GM10248 (cell line): ENCODE data around the gene ARL13B.

Experiments
- CTCF ChIA-PET: fragments of 300-600 bp; sonication (Branson Sonifier 250); formaldehyde crosslinking; extraction: SDS; loops from one replicate; lab custom pipeline; 2021; ENCODE audit warnings: antibody characterized with exemption; lab: Yijun Ruan, JAX
- POLR2A ChIA-PET: fragments of 350-650 bp; sonication (Branson Sonifier 250); formaldehyde crosslinking; extraction: SDS; loops from one replicate; lab custom pipeline; 2020; ENCODE audit warnings: antibody characterized with exemption; lab: Yijun Ruan, JAX
- DNase-seq: peaks from one replicate; pipeline ENCODE4 v3.0.0; 2012; ENCODE audit errors: extremely low spot score
- TF ChIP-seq, protein P1 (sequence below): IDR thresholded peaks from 2 replicates; pipeline ENCODE4 v1.5.1; 2012; ENCODE audit warnings: mild to moderate bottlenecking, low read depth; ENCODE audit errors: extremely low read depth, missing control alignments, control extremely low read depth

Gene ARL13B

GRCh38 chr3:94009608-94010007, 29.7 kb downstream of the ARL13B start:
- ChIA-PET POLR2A (no interaction called here), CTCF (no interaction called here)
- DNase-seq, result no peak
- TF ChIP-seq, protein P1, sequence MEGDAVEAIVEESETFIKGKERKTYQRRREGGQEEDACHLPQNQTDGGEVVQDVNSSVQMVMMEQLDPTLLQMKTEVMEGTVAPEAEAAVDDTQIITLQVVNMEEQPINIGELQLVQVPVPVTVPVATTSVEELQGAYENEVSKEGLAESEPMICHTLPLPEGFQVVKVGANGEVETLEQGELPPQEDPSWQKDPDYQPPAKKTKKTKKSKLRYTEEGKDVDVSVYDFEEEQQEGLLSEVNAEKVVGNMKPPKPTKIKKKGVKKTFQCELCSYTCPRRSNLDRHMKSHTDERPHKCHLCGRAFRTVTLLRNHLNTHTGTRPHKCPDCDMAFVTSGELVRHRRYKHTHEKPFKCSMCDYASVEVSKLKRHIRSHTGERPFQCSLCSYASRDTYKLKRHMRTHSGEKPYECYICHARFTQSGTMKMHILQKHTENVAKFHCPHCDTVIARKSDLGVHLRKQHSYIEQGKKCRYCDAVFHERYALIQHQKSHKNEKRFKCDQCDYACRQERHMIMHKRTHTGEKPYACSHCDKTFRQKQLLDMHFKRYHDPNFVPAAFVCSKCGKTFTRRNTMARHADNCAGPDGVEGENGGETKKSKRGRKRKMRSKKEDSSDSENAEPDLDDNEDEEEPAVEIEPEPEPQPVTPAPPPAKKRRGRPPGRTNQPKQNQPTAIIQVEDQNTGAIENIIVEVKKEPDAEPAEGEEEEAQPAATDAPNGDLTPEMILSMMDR, result no peak

DNA sequence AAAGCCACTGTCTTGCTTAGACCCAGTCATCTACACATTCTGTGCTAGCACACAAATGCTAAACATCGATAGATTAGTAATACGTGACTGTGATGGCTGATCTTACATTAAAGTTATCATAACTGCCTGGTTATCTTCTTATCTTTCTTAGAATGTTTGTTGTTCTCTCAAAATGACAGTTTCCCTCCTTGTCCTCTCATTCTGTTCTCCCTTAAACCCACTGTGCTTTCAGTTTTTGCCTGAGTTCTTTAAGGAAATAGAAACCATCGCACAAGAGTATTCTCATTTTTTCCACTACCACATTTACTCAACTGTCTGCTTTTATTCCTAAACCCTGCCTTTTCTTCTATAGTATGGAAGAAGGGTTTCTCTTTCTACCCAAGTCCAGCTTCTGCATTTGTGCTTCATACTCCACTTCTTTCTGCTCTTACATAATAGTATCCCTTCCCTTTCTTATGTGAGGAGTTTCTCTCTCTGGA, 31.3 kb downstream of the ARL13B start:
- TF ChIP-seq, protein P1, result no peak
- DNase-seq, result no peak
- POLR2A ChIA-PET, result no interaction called here
- CTCF ChIA-PET, result interaction anchor here (0.9 kb wide), 1 partner anchor 9 kb away, joined by 3 read pairs; no protein-coding TSS in a partner anchor

- POLR2A ChIA-PET, result no interaction called here
- TF ChIP-seq, protein P1, result no peak
- CTCF ChIA-PET, result interaction anchor here (0.9 to 2.4 kb wide), 3 partner anchors 7 to 58 kb away, joined by 3 to 12 read pairs (median 4); no protein-coding TSS in a partner anchor
- no peak for DNase-seq
These were observed 32.2 kb downstream of the ARL13B start for GRCh38 chr3:94012185-94012584.

DNA sequence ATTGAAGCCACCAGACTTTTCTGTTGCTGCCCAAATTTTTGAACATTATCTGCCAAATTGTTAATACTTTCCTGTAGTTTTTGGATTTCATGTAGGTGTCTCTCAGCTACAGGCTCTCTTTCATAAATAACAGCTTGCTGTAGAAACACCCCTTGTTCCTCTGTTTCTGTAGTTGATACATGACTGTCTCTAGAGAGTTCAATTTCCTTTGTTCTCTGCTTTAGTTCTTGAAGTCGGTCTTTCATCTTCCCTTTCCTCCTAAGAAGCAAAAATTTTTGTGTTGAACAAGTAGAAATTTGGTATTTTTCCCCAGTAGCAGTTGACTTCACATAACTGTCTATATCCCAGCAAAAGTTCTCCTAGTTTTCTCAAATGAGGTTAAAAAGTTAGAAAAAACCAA, 35.1 kb downstream of the ARL13B start:
- POLR2A ChIA-PET, result no interaction called here
- no peak for DNase-seq
- CTCF ChIA-PET, result interaction anchor here (0.9 to 2.2 kb wide), 7 partner anchors 8 to 22 kb away, joined by 3 to 9 read pairs (median 3); no protein-coding TSS in a partner anchor
- TF ChIP-seq, protein P1, result no peak

DNA sequence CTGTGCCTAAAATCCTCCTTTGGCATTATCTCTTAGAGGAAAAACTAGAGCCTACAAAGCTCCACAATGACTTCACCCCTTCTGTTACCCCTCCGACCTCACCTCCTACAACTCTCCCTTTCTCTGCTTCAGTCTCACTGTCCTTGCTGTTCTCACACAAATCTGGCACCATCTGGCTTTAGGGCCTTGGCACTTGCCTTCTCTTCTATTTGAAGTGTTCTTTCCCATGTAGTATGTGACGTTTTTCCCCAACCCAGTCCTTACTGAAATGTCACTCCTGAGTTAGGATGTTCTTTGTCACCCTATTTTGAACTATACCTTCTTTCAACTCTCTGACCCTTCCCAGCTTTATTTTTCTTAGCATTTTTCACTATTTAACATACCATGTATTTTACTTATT, 39.7 kb downstream of the ARL13B start:
- CTCF ChIA-PET, result interaction anchor here (1.4 to 1.5 kb wide), 2 partner anchors 8 to 50 kb away, joined by 3 to 5 read pairs; no protein-coding TSS in a partner anchor
- no peak for DNase-seq
- TF ChIP-seq, protein P1, result no peak
- POLR2A ChIA-PET, result no interaction called here

- TF ChIP-seq, protein P1, result no peak
- ChIA-PET POLR2A (no interaction called here), CTCF (interaction anchor here (1.4 to 1.5 kb wide), 2 partner anchors 9 to 49 kb away, joined by 3 to 5 read pairs; no protein-coding TSS in a partner anchor)
- no peak for DNase-seq
These were observed 40.3 kb downstream of the ARL13B start for GRCh38 chr3:94020293-94020692.
